Retinal pigment epithelial cell (primary cell): Measurements from ENCODE around the gene OR9G1.

ENCODE experiments used
- DNase-seq: peaks from one replicate; pipeline ENCODE4 v3.0.0-alpha.2; 2010; ENCODE audit warnings: low read depth
- H3K4me3 ChIP-seq: 2 replicates; pipeline ENCODE4 v1.5.1; 2011; ENCODE audit warnings: mild to moderate bottlenecking, low read length, control low read depth, moderate library complexity
- CTCF ChIP-seq: conservative IDR thresholded peaks from 2 replicates; pipeline ENCODE4 v1.5.1; 2011; ENCODE audit warnings: low read depth, low read length, control low read depth, inconsistent platforms

Gene OR9G1

GRCh38 chr11:56700242-56700913 lies 1.5 kb downstream of the OR9G1 start:
- no peak overlapping the region for H3K4me3 ChIP-seq
- TF ChIP-seq CTCF = no peak
- no peak for DNase-seq

GRCh38 chr11:56700914-56701485 lies 2.1 kb downstream of the OR9G1 start:
- no peak overlapping the region for H3K4me3 ChIP-seq
- DNase-seq = no peak
- TF ChIP-seq CTCF = no peak

- no peak for DNase-seq
- TF ChIP-seq CTCF = no peak
- H3K4me3 ChIP-seq = no peak overlapping the region
Measured at GRCh38 chr11:56705784-56706396, 7.0 kb downstream of the OR9G1 start.

GRCh38 chr11:56706486-56706885 lies 7.6 kb downstream of the OR9G1 start:
- H3K4me3 ChIP-seq = no peak overlapping the region
- TF ChIP-seq CTCF = no peak

GRCh38 chr11:56714206-56714605 lies 15.3 kb downstream of the OR9G1 start:
- DNase-seq = no peak
- no peak for TF ChIP-seq CTCF
- no peak overlapping the region for H3K4me3 ChIP-seq

More at GRCh38 chr11:56706486-56706885, 7.6 kb downstream of the OR9G1 start:
- DNase-seq = no peak

- TF ChIP-seq CTCF = no peak
- H3K4me3 ChIP-seq = no peak overlapping the region
- no peak for DNase-seq
Measured at GRCh38 chr11:56716379-56716854, 17.5 kb downstream of the OR9G1 start.
